GM12878 (cell line): Measurements from ENCODE around the gene TTC23. TPM values are rescaled to one million over a fixed set of nuclear protein-coding genes. Genes with fewer than 3 reads are reported as not detected.

Source experiments
- ATAC-seq: fragments of 200-7000 bp; cut with Tn5 transposase; 3 replicates; pipeline ENCODE4 v1.9.1; 2020; ENCODE audit warnings: mild to moderate bottlenecking, moderate library complexity
- BruUV-seq: library from RNA; stranded (reverse); fragments of 400-500 nt; replicated peaks from 2 replicates; lab custom pipeline; 2021; lab: Mats Ljungman, UMichigan
- CTCF ChIA-PET: fragments of 300-600 bp; sonication (Branson Sonifier 250); formaldehyde crosslinking; extraction: SDS; loops from one replicate; lab custom pipeline; 2021; ENCODE audit warnings: inconsistent platforms; lab: Yijun Ruan, JAX
- POLR2A ChIA-PET: fragments of 350-600 bp; formaldehyde crosslinking; extraction: SDS; loops from one replicate; lab custom pipeline; 2021; ENCODE audit warnings: inconsistent platforms; lab: Charles Lee
- RAD21 ChIA-PET: fragments of 300-600 bp; sonication (Branson Sonifier 250); formaldehyde crosslinking; loops from one replicate; lab custom pipeline; 2023; ENCODE audit warnings: antibody characterized with exemption; ENCODE audit not compliant: unreplicated experiment; lab: Charles Lee
- SMC1A ChIA-PET: fragments of 300-600 bp; sonication (Branson Sonifier 250); formaldehyde crosslinking; loops from one replicate; lab custom pipeline; 2023; ENCODE audit not compliant: unreplicated experiment, uncharacterized antibody; lab: Charles Lee
- DNase-seq: peaks from one replicate; pipeline ENCODE4 v3.0.0-alpha.2; 2011; ENCODE audit warnings: low read depth, low spot score
- FAIRE-seq: peaks from 3 replicates; lab custom pipeline; 2011; peaks lifted over from hg19 to GRCh38; lab: Jason Lieb, UNC
- H2AFZ ChIP-seq: 2 replicates; pipeline ENCODE4 v1.6.0; 2011; ENCODE audit warnings: low read depth, low read length, control low read depth; ENCODE audit not compliant: control insufficient read depth
- H3K27ac ChIP-seq: 2 replicates; pipeline ENCODE4 v1.5.1; 2011; ENCODE audit warnings: control low read depth; ENCODE audit not compliant: control insufficient read depth, insufficient read depth
- H3K27me3 ChIP-seq, 2 experiments: replicated peaks in 1 of 2; 2 replicates each; pipeline versions ENCODE4 v1.6.0 to v1.6.1; 2011; ENCODE audit warnings: low read length in 1 of 2; ENCODE audit not compliant: control insufficient read depth in 2 of 2, insufficient read depth in 2 of 2
- H3K36me3 ChIP-seq, 2 experiments: 2 replicates each; pipeline ENCODE4 v1.5.1; 2011; ENCODE audit warnings: low read length in 1 of 2; ENCODE audit not compliant: control insufficient read depth in 2 of 2, insufficient read depth in 2 of 2
- H3K4me1 ChIP-seq: 2 replicates; pipeline ENCODE4 v1.6.1; 2011; ENCODE audit warnings: mild to moderate bottlenecking, low read length, moderate library complexity, mixed read lengths; ENCODE audit not compliant: control insufficient read depth, insufficient read depth
- H3K4me2 ChIP-seq: 2 replicates; pipeline ENCODE4 v1.6.0; 2011; ENCODE audit warnings: control low read depth; ENCODE audit not compliant: control insufficient read depth, insufficient read depth
- H3K4me3 ChIP-seq: fragments of 200-600 bp; sonication (generic); 2 replicates; pipeline ENCODE4 v1.5.1; 2016
- H3K79me2 ChIP-seq: 2 replicates; pipeline ENCODE4 v1.6.0; 2011; ENCODE audit warnings: low read length; ENCODE audit not compliant: control insufficient read depth, insufficient read depth
- H3K9ac ChIP-seq: 2 replicates; pipeline ENCODE4 v1.8.0; 2011; ENCODE audit warnings: low read length, control low read depth, mixed read lengths; ENCODE audit not compliant: control insufficient read depth, insufficient read depth
- H3K9me3 ChIP-seq: replicated peaks from 3 replicates; pipeline ENCODE4 v1.5.1; 2011; ENCODE audit warnings: mild to moderate bottlenecking, low read length; ENCODE audit not compliant: control insufficient read depth, insufficient read depth
- H4K20me1 ChIP-seq: 2 replicates; pipeline ENCODE4 v1.6.0; 2011; ENCODE audit not compliant: control insufficient read depth, insufficient read depth
- CBX3 ChIP-seq: fragments of 200-600 bp; sonication (generic); IDR thresholded peaks from 2 replicates; pipeline ENCODE4 v1.6.1; 2016; ENCODE audit warnings: low read depth, borderline replicate concordance
- CHD4 ChIP-seq: fragments of 200-600 bp; sonication (generic); IDR thresholded peaks from 2 replicates; pipeline ENCODE4 v1.6.1; 2016; ENCODE audit warnings: mild to moderate bottlenecking
- CREB1 ChIP-seq: IDR thresholded peaks from 2 replicates; pipeline ENCODE4 v1.6.1; 2012; ENCODE audit warnings: low read depth, mild to moderate bottlenecking, inconsistent platforms
- FOXM1 ChIP-seq: IDR thresholded peaks from 2 replicates; pipeline ENCODE4 v1.6.1; 2012; ENCODE audit warnings: low read depth, mild to moderate bottlenecking, inconsistent platforms, low read length, moderate library complexity
- NR2F1 ChIP-seq: fragments of 450-650 bp; conservative IDR thresholded peaks from 2 replicates; pipeline ENCODE4 v1.6.1; 2017; ENCODE audit warnings: mild to moderate bottlenecking
- POLR2A ChIP-seq: IDR thresholded peaks from 2 replicates; pipeline ENCODE4 v1.6.1; 2011; ENCODE audit warnings: low read depth, mild to moderate bottlenecking, low read length
- SMAD1 ChIP-seq: fragments of 450-650 bp; IDR thresholded peaks from 2 replicates; pipeline ENCODE4 v1.6.1; 2018; ENCODE audit warnings: mild to moderate bottlenecking, low read depth; ENCODE audit not compliant: partially characterized antibody
- SP1 ChIP-seq: IDR thresholded peaks from one replicate; pipeline ENCODE4 v1.6.1; 2011; ENCODE audit warnings: low read depth, low read length
- TCF12 ChIP-seq: IDR thresholded peaks from 2 replicates; pipeline ENCODE4 v1.6.1; 2011; ENCODE audit warnings: low read depth, mild to moderate bottlenecking, low read length
- TCF3 ChIP-seq: IDR thresholded peaks from 2 replicates; pipeline ENCODE4 v1.6.1; 2012; ENCODE audit warnings: low read depth, mild to moderate bottlenecking, low read length, borderline replicate concordance; ENCODE audit not compliant: insufficient read depth
- ZBTB11 ChIP-seq: fragments of 450-650 bp; formaldehyde crosslinking; IDR thresholded peaks from 2 replicates; pipeline ENCODE4 v1.5.0; 2022; ENCODE audit warnings: mild to moderate bottlenecking, missing genetic modification characterization
- WGBS: methylation state at CpG from one replicate; pipeline ENCODE4 v1.1.6; 2016; ENCODE audit warnings: low lambda C conversion rate; ENCODE audit not compliant: insufficient replicate concordance, insufficient coverage; ENCODE audit errors: missing lambda C conversion rate; 5-methylcytosine and 5-hydroxymethylcytosine counted together
- in situ Hi-C: fragments of 300-500 bp; cut with MboI; formaldehyde crosslinking; loops from 9 replicates; pipeline ENCODE4 v1.14.3; 2018; ENCODE audit warnings: mixed read lengths
- intact Hi-C: fragments of 100-400 bp; cut with micrococcal nuclease; formaldehyde crosslinking; loops from one replicate; pipeline ENCODE4 v1.14.2; 2022; ENCODE audit not compliant: unreplicated experiment
- polyA plus RNA-seq, 11 experiments: library from polyadenylated mRNA; depleted of rRNA in 4 of 11; unstranded in 6 of 11; stranded (reverse) in 5 of 11; fragments of >200 nt; fragmentation: Nextera tagmentation in 4 of 11; fragmentation: Illumina TruSeq in 1 of 11; extraction: Ambion mirVana in 4 of 11; extraction: Trizol in 1 of 11; gene quantifications; 1 replicate in 1 of 11; 2 replicates in 10 of 11; pipeline versions ENCODE4 v1.2.1 to v1.2.3, GENCODE V29; 2011 to 2016; ENCODE audit warnings: inconsistent platforms in 2 of 11, missing spikeins in 2 of 11, low read depth in 1 of 11
- total RNA-seq, 4 experiments: library from RNA; depleted of rRNA in 3 of 4; stranded (reverse); fragments of >200 nt in 3 of 4; fragmentation: Illumina TruSeq in 1 of 4; extraction: Trizol in 1 of 4; gene quantifications; 2 replicates each; pipeline versions ENCODE4 v1.2.1 to v1.2.3, GENCODE V29; 2013 to 2021

Gene TTC23
- total and polyA plus RNA-seq, 10 of the 15 experiments (the other 5 are each of a cell fraction or from before 2014, with no cell fraction given) = 1.2 to 9.0 (median 6.5) TPM

DNA sequence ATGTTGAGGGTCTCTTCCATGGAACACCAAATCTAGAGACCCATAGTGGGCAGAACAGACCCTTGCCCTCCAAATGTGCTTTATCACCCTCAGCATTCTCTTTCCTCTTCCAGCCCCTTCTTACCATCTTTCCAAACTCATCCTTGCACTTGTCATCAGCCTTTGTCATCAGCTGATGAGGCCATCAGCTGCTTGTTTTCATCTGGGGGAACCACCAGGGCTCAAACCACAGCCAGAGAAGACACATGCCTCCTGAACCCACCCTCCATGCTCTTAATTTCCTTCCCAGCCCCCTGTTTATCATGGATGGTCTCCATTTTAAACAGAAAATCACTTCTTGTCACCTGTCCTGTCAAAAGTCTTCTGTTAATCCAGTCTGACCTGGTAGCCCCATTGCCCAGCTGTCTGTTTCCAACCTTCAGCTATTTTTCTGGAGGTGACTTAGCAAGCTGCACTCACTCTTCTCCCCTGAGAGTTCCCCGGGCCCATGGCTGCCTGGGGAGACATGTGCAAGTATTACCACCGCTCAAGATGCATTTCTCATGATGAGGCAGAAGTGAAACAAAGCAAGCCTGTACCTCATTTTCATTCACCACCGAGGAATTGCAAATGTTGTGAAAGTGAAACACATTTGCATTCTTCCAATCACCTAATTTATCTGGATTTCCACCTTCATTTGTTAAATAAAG lies 159.2 kb downstream of the TTC23 start (continued):
- TF ChIP-seq ZBTB11 (CRISPR knock-in tag) (no peak), POLR2A (no peak), CHD4 (no peak), SMAD1 (peak; percentile 40), FOXM1 (0 out of 2 replicates have a peak, but pooled peaks have one; percentile 19), TCF12 (peak; percentile 37; the same call in 1 of the 2 replicates), CBX3 (no peak), TCF3 (peak; percentile 62; the same call in 1 of the 2 replicates)

DNA sequence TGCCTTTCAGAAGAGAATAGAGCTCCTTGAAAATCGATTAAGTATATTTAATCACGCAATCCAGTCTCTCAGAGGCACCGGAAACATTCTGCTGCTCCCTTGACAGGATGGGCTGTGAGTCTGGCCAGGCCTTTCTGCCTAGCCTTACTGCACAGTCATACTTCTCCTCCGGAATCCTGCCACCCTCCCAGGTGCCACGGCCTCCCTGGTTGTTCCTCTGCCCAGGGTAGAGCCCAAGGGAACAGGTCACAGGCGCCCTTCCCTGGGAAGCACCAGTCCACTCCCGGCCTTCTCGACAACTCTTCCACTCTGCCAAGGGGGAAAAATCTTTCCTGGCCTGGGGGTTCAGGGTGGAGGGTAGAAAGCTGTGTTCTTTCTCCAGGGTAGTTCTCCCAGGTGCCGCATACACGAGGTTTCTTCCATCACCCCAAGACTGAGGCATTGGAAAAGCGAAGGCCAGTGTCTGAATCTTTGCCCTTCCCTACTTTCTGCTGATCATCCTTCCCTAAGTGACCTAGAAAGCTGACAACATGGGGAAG lies 161.9 kb downstream of the TTC23 start:
- Histone ChIP-seq H3K9ac (no peak overlapping the region), H3K36me3 (no peaks in the 10 kb centered on the region), H3K27ac (no peak overlapping the region), H2AFZ (no peak overlapping the region), H4K20me1 (no peaks in the 10 kb centered on the region), H3K27me3 (no peaks in the 10 kb centered on the region), H3K4me1 (peaks cover 18% of the 10 kb centered on the region), H3K79me2 (no peaks in the 10 kb centered on the region), H3K4me2 (no peak overlapping the region), H3K9me3 (no peaks in the 10 kb centered on the region), H3K4me3 (no peak overlapping the region)
- CTCF ChIA-PET = interaction anchor here (0.7 to 6.6 kb wide), 4 partner anchors 10 to 308 kb away, joined by 3 to 60 read pairs (median 5); no protein-coding TSS in a partner anchor
- FAIRE-seq (no peak), DNase-seq (no peak), ATAC-seq (no peak)
- 58% methylated on average over 11 of the region's 11 CpGs for WGBS
- RAD21 ChIA-PET = interaction anchor here (0.6 to 2.9 kb wide), 2 partner anchors 12 to 73 kb away, joined by 4 to 8 read pairs; no protein-coding TSS in a partner anchor
- in situ Hi-C loops = no loop called here
- intact Hi-C loops = no loop called here
- POLR2A ChIA-PET = no interaction called here
- no TSS peak for BruUV-seq
- SMC1A ChIA-PET = interaction anchor here (0.7 to 6.3 kb wide), 2 partner anchors 9 to 316 kb away, joined by 3 to 62 read pairs; no protein-coding TSS in a partner anchor
- TF ChIP-seq SP1 (no peak), CREB1 (no peak), NR2F1 (no peak)
